ENCODE results near the gene MAPK11.

Gene MAPK11

GRCh38 chr22:50293441-50294318, 23.5 kb upstream of the MAPK11 start:
- H3K4me3 ChIP-seq, result peak overlapping the region; percentile 76
- no peaks in the 10 kb centered on the region for H3K9me3 ChIP-seq (ENCODE audit: low read depth, low read length)
- H3K9ac ChIP-seq (ENCODE audit: insufficient read length), result peak overlapping the region; percentile 67
- no peak for DNase-seq (ENCODE audit: low read depth, low spot score)
- H3K36me3 ChIP-seq (ENCODE audit: insufficient read depth, low read length), result peaks cover 21% of the 10 kb centered on the region; the same call in 1 of the 2 replicates
- TF ChIP-seq FOXP2 (optimal IDR thresholded peaks at IDR 0.05; ENCODE audit: control extremely low read depth, extremely low read length, insufficient read depth) (peak; percentile 7), POLR2AphosphoS5 (IDR thresholded peaks at IDR 0.05; ENCODE audit: borderline replicate concordance, low read depth, low read length) (no peak), EZH2 (IDR thresholded peaks at IDR 0.05) (no peak)
- peak overlapping the region; percentile 83 for H3K27ac ChIP-seq

DNA sequence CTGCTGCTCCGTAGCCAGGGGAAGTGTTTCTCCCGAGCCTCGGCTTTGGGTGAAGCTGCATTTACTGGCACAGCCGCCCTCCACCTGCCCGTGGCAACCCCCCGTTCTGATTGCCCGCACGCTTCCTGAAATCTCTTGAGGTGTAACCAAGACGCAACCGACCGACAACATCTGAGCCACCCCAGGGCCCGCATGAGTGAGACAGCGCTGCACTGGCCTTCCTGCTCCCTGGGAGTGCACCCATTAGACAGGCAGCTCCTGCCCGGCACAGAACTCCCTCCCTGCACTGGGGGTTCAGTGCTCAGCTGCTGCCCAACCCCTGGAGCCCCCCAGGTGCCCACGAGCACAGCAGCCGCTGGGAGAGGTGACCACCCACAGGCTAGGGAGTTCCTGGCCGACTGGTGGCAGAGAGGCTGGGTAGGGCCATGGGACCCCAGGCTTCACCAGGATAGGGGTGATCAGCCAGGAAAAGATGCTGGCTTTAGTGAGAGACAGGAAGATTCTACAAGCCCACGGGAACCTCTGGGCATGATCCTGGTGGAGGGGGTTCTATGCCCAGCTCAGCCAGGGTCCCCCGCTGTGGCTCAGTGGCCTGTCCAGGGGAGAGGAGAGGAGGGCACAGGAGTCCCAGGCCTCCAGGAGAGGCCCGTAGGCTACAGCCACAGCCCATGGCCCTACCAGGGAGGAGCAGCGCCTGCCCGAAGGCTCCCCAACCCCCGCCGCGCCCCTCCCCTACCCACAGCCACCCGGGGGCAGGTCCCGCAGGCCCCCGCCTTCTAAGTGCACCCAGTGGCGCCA, 22.7 kb upstream of the MAPK11 start:
- Histone ChIP-seq H3K4me3 (peak overlapping the region; percentile 76), H3K9me3 (ENCODE audit: low read depth, low read length) (no peaks in the 10 kb centered on the region), H3K9ac (ENCODE audit: insufficient read length) (peak overlapping the region; percentile 67), H3K27ac (peak overlapping the region; percentile 83), H3K36me3 (ENCODE audit: insufficient read depth, low read length) (peaks cover 29% of the 10 kb centered on the region; the same call in 1 of the 2 replicates)
- no peak for DNase-seq (ENCODE audit: low read depth, low spot score)
- TF ChIP-seq EZH2 (IDR thresholded peaks at IDR 0.05), result no peak
- TF ChIP-seq FOXP2 (optimal IDR thresholded peaks at IDR 0.05; ENCODE audit: control extremely low read depth, extremely low read length, insufficient read depth), result no peak
- TF ChIP-seq POLR2AphosphoS5 (IDR thresholded peaks at IDR 0.05; ENCODE audit: borderline replicate concordance, low read depth, low read length), result no peak

DNA sequence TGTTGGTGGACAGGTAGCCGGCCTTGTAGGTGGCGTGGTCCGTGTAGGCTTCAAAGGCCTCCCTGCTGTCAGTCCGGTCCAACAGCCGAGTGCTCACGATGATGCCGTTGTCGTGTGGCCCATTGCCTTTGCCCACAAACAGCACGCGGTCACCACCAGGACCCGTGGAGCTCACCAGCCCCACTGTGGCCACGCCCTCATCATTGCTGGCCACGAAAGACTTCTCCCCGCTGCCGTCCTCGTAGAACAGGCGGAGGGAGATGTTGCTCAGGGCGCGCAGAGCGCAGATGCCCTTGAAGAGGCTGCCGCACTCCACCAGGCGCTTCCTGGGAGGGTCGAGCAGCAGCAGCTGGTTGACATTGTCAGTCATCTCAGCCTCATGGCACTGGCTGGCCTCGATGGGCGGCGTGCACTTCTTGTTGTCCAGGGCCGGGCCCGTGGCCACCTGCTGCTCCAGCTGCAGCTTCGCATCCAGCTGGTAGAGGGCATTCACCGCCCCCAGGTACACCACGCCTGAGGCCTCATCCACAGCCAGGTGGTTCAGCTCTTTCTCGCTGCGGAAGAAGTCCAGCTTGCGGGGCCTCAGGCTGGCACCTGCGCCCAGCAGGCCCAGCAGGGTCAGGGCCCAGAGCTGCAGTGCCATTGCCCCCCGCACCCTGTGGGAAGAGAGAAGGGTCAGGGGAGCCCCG, 19.9 kb upstream of the MAPK11 start:
- Histone ChIP-seq H3K9ac (ENCODE audit: insufficient read length) (no peak overlapping the region), H3K36me3 (ENCODE audit: insufficient read depth, low read length) (peaks cover 30% of the 10 kb centered on the region; the same call in 1 of the 2 replicates), H3K9me3 (ENCODE audit: low read depth, low read length) (no peaks in the 10 kb centered on the region), H3K4me3 (no peak overlapping the region), H3K27ac (no peak overlapping the region)
- DNase-seq (ENCODE audit: low read depth, low spot score), result no peak
- TF ChIP-seq EZH2 (IDR thresholded peaks at IDR 0.05), result no peak
- no peak for TF ChIP-seq FOXP2 (optimal IDR thresholded peaks at IDR 0.05; ENCODE audit: control extremely low read depth, extremely low read length, insufficient read depth)

- H3K9ac ChIP-seq (ENCODE audit: insufficient read length), result no peak overlapping the region
- TF ChIP-seq FOXP2 (optimal IDR thresholded peaks at IDR 0.05; ENCODE audit: control extremely low read depth, extremely low read length, insufficient read depth) (no peak), EZH2 (IDR thresholded peaks at IDR 0.05) (no peak)
- H3K4me3 ChIP-seq, result no peak overlapping the region
- peaks cover 30% of the 10 kb centered on the region; the same call in 1 of the 2 replicates for H3K36me3 ChIP-seq (ENCODE audit: insufficient read depth, low read length)
- H3K9me3 ChIP-seq (ENCODE audit: low read depth, low read length), result no peaks in the 10 kb centered on the region
- no peak for DNase-seq (ENCODE audit: low read depth, low spot score)
- H3K27ac ChIP-seq, result no peak overlapping the region
Observed at GRCh38 chr22:50289151-50289941, 19.2 kb upstream of the MAPK11 start.

DNA sequence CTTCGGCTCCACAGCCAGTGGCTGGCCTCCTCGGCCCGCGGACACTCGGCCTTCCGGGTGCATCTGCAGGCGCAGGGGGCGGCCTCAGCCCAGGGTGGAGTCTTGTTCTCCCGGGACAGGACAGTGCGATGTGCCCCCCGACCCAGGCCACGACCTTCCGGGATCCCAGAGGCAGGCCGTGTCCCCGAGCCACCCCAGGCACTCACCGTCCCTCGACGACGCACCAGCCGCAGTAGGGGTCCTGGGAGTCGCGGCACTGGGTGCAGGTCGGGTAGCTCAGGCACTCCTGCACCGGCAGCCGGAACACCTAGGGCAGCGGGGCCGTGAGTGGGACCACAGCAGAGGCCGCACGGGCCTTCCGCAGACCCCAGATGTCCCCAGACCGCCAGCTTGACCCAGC, 17.6 kb upstream of the MAPK11 start:
- Histone ChIP-seq H3K9ac (ENCODE audit: insufficient read length) (no peak overlapping the region), H3K27ac (no peak overlapping the region), H3K9me3 (ENCODE audit: low read depth, low read length) (no peaks in the 10 kb centered on the region), H3K36me3 (ENCODE audit: insufficient read depth, low read length) (peaks cover 38% of the 10 kb centered on the region; the same call in 1 of the 2 replicates), H3K4me3 (no peak overlapping the region)
- DNase-seq (ENCODE audit: low read depth, low spot score), result no peak
- TF ChIP-seq POLR2AphosphoS5 (IDR thresholded peaks at IDR 0.05; ENCODE audit: borderline replicate concordance, low read depth, low read length), result no peak
- no peak for TF ChIP-seq FOXP2 (optimal IDR thresholded peaks at IDR 0.05; ENCODE audit: control extremely low read depth, extremely low read length, insufficient read depth)
- no peak for TF ChIP-seq EZH2 (IDR thresholded peaks at IDR 0.05)

GRCh38 chr22:50286701-50287318, 16.6 kb upstream of the MAPK11 start:
- Histone ChIP-seq H3K9me3 (ENCODE audit: low read depth, low read length) (no peaks in the 10 kb centered on the region), H3K36me3 (ENCODE audit: insufficient read depth, low read length) (peaks cover 42% of the 10 kb centered on the region; the same call in 1 of the 2 replicates), H3K4me3 (no peak overlapping the region), H3K27ac (no peak overlapping the region), H3K9ac (ENCODE audit: insufficient read length) (no peak overlapping the region)
- TF ChIP-seq FOXP2 (optimal IDR thresholded peaks at IDR 0.05; ENCODE audit: control extremely low read depth, extremely low read length, insufficient read depth) (no peak), EZH2 (IDR thresholded peaks at IDR 0.05) (no peak), POLR2AphosphoS5 (IDR thresholded peaks at IDR 0.05; ENCODE audit: borderline replicate concordance, low read depth, low read length) (no peak)
- no peak for DNase-seq (ENCODE audit: low read depth, low spot score)

DNA sequence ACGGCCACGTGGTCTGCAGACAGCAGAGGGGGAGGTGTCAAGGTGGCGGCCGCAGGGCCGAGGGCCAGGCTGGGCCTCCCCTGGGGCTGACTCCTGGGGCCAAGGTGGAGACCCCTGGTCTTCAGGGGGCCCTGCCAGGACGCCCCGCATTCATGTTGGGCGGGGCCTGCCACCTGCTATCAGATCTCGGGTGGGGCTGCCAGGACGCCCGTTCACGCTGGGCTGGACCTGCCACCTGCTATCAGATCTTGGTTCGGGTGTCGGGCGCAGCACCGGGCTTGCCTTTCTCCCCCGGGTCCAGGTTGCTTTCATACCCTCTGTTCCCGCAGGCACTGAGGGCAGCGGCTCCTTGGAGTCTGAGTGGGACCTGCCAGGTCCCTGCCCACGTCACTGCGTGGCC, 16.1 kb upstream of the MAPK11 start:
- H3K27ac ChIP-seq, result no peak overlapping the region
- no peak overlapping the region for H3K9ac ChIP-seq (ENCODE audit: insufficient read length)
- H3K9me3 ChIP-seq (ENCODE audit: low read depth, low read length), result no peaks in the 10 kb centered on the region
- peaks cover 45% of the 10 kb centered on the region; the same call in 1 of the 2 replicates for H3K36me3 ChIP-seq (ENCODE audit: insufficient read depth, low read length)
- TF ChIP-seq FOXP2 (optimal IDR thresholded peaks at IDR 0.05; ENCODE audit: control extremely low read depth, extremely low read length, insufficient read depth) (no peak), POLR2AphosphoS5 (IDR thresholded peaks at IDR 0.05; ENCODE audit: borderline replicate concordance, low read depth, low read length) (no peak), EZH2 (IDR thresholded peaks at IDR 0.05) (no peak)
- DNase-seq (ENCODE audit: low read depth, low spot score), result no peak
- H3K4me3 ChIP-seq, result no peak overlapping the region
